HEK293 (cell line): Measurements from ENCODE around the gene SEC22A.
A peak's percentile ranks its signal among the peaks of the same experiment; 100 is the strongest.

Experiments
- CTCF ChIA-PET: fragments of 350-600 bp; formaldehyde crosslinking; extraction: SDS; loops from one replicate; lab custom pipeline; 2021; ENCODE audit warnings: antibody characterized with exemption; lab: Yijun Ruan, JAX
- POLR2A ChIA-PET: fragments of 300-600 bp; formaldehyde crosslinking; extraction: SDS; loops from one replicate; lab custom pipeline; 2020; ENCODE audit warnings: antibody characterized with exemption, inconsistent platforms; lab: Yijun Ruan, JAX
- H3K27ac ChIP-seq: fragments of 200-500 bp; sonication (Bioruptor generic); 2 replicates; pipeline ENCODE4 v1.5.1; 2014; ENCODE audit warnings: low read depth, low read length, control low read depth, inconsistent platforms; ENCODE audit errors: extremely low read depth
- H3K36me3 ChIP-seq, 2 experiments: fragments of 200-500 bp in 1 of 2; sonication (Bioruptor generic) in 1 of 2; 1 replicate in 1 of 2; 2 replicates in 1 of 2; pipeline ENCODE4 v1.5.1; 2014 to 2017; ENCODE audit warnings: inconsistent platforms in 2 of 2, low read length in 2 of 2; ENCODE audit not compliant: control insufficient read depth in 2 of 2, insufficient read depth in 1 of 2
- H3K4me1 ChIP-seq: fragments of 200-500 bp; sonication (Bioruptor generic); 2 replicates; pipeline ENCODE4 v1.5.1; 2014; ENCODE audit warnings: mild to moderate bottlenecking, low read length, inconsistent platforms; ENCODE audit not compliant: control insufficient read depth, insufficient read depth
- H3K4me3 ChIP-seq: 2 replicates; pipeline ENCODE4 v1.5.1; 2011; ENCODE audit warnings: low read depth, mild to moderate bottlenecking, control low read depth, low read length, moderate library complexity
- H3K9me3 ChIP-seq: fragments of 200-500 bp; sonication (Bioruptor generic); 2 replicates; pipeline ENCODE4 v1.5.1; 2014; ENCODE audit warnings: low read depth, low read length, inconsistent platforms; ENCODE audit not compliant: control insufficient read depth, insufficient read depth
- GLIS1 ChIP-seq: fragments of 450-650 bp; formaldehyde crosslinking; IDR thresholded peaks from 2 replicates; pipeline ENCODE4 v1.5.1; 2016; ENCODE audit warnings: missing biosample characterization, missing genetic modification characterization
- MEIS1 ChIP-seq: sonication (generic); formaldehyde crosslinking; IDR thresholded peaks from 2 replicates; pipeline ENCODE4 v1.8.1; 2022; ENCODE audit warnings: missing genetic modification reagents, mild to moderate bottlenecking, borderline replicate concordance
- SCRT2 ChIP-seq: fragments of 450-650 bp; formaldehyde crosslinking; IDR thresholded peaks from 2 replicates; pipeline ENCODE4 v1.5.1; 2016; ENCODE audit warnings: missing biosample characterization, missing genetic modification characterization
- ZBTB1 ChIP-seq: fragments of 450-650 bp; formaldehyde crosslinking; IDR thresholded peaks from 2 replicates; pipeline ENCODE4 v1.5.1; 2016; ENCODE audit warnings: missing biosample characterization, missing genetic modification characterization
- ZBTB20 ChIP-seq: fragments of 450-650 bp; formaldehyde crosslinking; IDR thresholded peaks from 2 replicates; pipeline ENCODE4 v1.5.1; 2016; ENCODE audit warnings: missing biosample characterization, missing genetic modification characterization
- ZNF114 ChIP-seq: fragments of 450-650 bp; formaldehyde crosslinking; IDR thresholded peaks from 2 replicates; pipeline ENCODE4 v1.5.0; 2017; ENCODE audit warnings: missing biosample characterization, missing genetic modification characterization
- ZNF146 ChIP-seq: fragments of 450-650 bp; formaldehyde crosslinking; IDR thresholded peaks from 2 replicates; pipeline ENCODE4 v1.5.1; 2016; ENCODE audit warnings: missing biosample characterization, missing genetic modification characterization
- ZNF157 ChIP-seq: fragments of 450-650 bp; formaldehyde crosslinking; IDR thresholded peaks from 2 replicates; pipeline ENCODE4 v1.5.1; 2016; ENCODE audit warnings: missing biosample characterization, missing genetic modification characterization
- ZNF341 ChIP-seq: fragments of 450-650 bp; formaldehyde crosslinking; IDR thresholded peaks from 2 replicates; pipeline ENCODE4; 2016; ENCODE audit warnings: low read depth, missing biosample characterization, missing genetic modification characterization
- ZXDB ChIP-seq: fragments of 450-650 bp; formaldehyde crosslinking; IDR thresholded peaks from 2 replicates; pipeline ENCODE4 v1.5.1; 2016; ENCODE audit warnings: missing biosample characterization, missing genetic modification characterization
- TF ChIP-seq, protein P1 (sequence below): fragments of 450-650 bp; formaldehyde crosslinking; IDR thresholded peaks from 2 replicates; pipeline ENCODE4 v1.5.1; 2016; ENCODE audit warnings: missing biosample characterization, missing genetic modification characterization
- TF ChIP-seq, protein P2 (sequence below): fragments of 450-650 bp; formaldehyde crosslinking; IDR thresholded peaks from 2 replicates; pipeline ENCODE4 v1.5.1; 2017; ENCODE audit warnings: missing biosample characterization, missing genetic modification characterization
- TF ChIP-seq, protein P3 (sequence below): fragments of 450-650 bp; formaldehyde crosslinking; IDR thresholded peaks from 2 replicates; pipeline ENCODE4 v1.5.1; 2016; ENCODE audit warnings: missing biosample characterization, missing genetic modification characterization
- TF ChIP-seq, protein P4 (sequence below): fragments of 450-650 bp; formaldehyde crosslinking; IDR thresholded peaks from 2 replicates; pipeline ENCODE4 v1.5.1; 2017; ENCODE audit warnings: missing biosample characterization, missing genetic modification characterization

The SEC22A gene

DNA sequence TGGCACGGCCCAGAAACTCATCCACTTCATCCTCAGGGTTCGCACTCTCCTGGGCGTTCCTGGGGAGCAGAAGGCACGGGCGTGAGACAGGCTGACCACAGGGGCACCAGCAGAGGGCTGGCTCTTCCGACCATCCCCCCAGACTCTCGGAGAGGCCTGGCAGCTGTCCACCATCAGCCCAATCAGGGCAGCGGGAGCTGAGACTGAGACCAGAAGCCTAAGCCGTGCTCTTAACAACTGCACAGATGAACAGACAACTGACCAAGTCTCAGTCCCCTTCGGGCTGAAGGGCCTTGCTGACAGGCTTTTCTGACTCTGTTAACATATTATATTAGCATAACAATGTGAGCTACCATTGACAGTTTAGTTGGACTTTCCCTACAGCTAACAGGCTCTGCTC, 118.0 kb downstream of the SEC22A start:
- no peaks in the 10 kb centered on the region for H3K4me1 ChIP-seq
- H3K4me3 ChIP-seq = no peak overlapping the region
- TF ChIP-seq ZNF341 (tag by site-specific recombination) = peak; percentile 52
- TF ChIP-seq ZNF114 (tag by site-specific recombination) = no peak
- TF ChIP-seq, protein P1, sequence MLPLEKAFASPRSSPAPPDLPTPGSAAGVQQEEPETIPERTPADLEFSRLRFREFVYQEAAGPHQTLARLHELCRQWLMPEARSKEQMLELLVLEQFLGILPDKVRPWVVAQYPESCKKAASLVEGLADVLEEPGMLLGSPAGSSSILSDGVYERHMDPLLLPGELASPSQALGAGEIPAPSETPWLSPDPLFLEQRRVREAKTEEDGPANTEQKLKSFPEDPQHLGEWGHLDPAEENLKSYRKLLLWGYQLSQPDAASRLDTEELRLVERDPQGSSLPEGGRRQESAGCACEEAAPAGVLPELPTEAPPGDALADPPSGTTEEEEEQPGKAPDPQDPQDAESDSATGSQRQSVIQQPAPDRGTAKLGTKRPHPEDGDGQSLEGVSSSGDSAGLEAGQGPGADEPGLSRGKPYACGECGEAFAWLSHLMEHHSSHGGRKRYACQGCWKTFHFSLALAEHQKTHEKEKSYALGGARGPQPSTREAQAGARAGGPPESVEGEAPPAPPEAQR (tag by site-specific recombination) = no peak
- TF ChIP-seq, all 188 proteins: peak for 1
- Histone ChIP-seq H3K36me3 (no peaks in the 10 kb centered on the region), H3K9me3 (no peaks in the 10 kb centered on the region), H3K27ac (no peak overlapping the region)
- POLR2A ChIA-PET = no interaction called here
- CTCF ChIA-PET = no interaction called here

DNA sequence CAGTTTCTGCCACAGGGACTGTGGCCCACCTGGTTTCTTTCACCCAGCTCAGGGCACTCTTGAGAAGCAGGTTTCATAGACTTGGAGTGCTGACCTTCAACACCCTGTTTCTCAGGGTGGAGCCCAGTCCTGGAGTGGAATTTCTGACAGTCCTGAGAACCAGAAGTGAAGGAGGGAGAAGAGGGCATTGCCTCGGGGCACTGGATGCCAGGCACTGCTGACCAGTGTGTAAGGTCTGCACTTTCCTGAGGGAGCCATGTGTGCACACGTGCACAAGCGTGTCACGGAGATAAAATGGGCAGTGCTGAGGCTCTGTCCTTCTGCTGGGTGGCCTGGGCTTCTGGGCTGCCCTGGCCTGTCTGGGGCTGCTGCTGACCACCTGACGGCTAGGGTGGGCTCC, 118.5 kb downstream of the SEC22A start:
- no peaks in the 10 kb centered on the region for H3K9me3 ChIP-seq
- no peaks in the 10 kb centered on the region for H3K4me1 ChIP-seq
- ChIA-PET POLR2A (no interaction called here), CTCF (interaction anchor here (1.2 kb wide), 1 partner anchor 169 kb away, joined by 4 read pairs; no protein-coding TSS in a partner anchor)
- H3K27ac ChIP-seq = no peak overlapping the region
- no peak overlapping the region for H3K4me3 ChIP-seq
- TF ChIP-seq, protein P2, sequence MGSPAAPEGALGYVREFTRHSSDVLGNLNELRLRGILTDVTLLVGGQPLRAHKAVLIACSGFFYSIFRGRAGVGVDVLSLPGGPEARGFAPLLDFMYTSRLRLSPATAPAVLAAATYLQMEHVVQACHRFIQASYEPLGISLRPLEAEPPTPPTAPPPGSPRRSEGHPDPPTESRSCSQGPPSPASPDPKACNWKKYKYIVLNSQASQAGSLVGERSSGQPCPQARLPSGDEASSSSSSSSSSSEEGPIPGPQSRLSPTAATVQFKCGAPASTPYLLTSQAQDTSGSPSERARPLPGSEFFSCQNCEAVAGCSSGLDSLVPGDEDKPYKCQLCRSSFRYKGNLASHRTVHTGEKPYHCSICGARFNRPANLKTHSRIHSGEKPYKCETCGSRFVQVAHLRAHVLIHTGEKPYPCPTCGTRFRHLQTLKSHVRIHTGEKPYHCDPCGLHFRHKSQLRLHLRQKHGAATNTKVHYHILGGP (tag by site-specific recombination) = no peak
- no peak for TF ChIP-seq SCRT2 (tag by site-specific recombination)
- no peak for TF ChIP-seq ZNF157
- TF ChIP-seq ZBTB1 (tag by site-specific recombination) = no peak
- no peaks in the 10 kb centered on the region for H3K36me3 ChIP-seq

DNA sequence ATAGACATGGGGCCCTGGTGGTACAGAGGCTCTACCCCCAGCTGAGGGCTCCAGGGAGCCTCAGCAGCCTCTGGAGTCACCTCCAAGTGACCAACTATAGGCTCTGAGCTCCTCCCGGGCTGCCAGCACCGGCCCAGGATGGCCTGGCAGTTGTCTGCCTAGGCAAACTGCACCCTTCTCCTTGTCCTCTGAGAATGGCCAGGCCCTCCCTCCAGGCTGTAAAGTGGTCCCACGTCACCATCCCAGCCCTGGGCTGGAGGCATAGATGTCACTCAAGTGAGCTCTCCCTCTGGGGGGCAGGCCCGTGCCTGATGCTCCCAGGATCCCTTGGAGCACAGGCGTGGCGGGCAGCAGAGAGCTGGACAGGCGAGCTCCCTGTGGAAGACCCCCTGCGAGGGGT, 120.1 kb downstream of the SEC22A start:
- H3K27ac ChIP-seq = no peak overlapping the region
- H3K36me3 ChIP-seq = no peaks in the 10 kb centered on the region
- H3K4me1 ChIP-seq = no peaks in the 10 kb centered on the region
- no peak overlapping the region for H3K4me3 ChIP-seq
- no peaks in the 10 kb centered on the region for H3K9me3 ChIP-seq
- no peak for TF ChIP-seq ZBTB20 (tag by site-specific recombination)
- TF ChIP-seq GLIS1 (tag by site-specific recombination) = peak; percentile 69
- ChIA-PET CTCF (interaction anchor here (0.6 to 1.8 kb wide), 3 partner anchors 39 to 931 kb away, joined by 3 to 4 read pairs (median 3); no protein-coding TSS in a partner anchor), POLR2A (no interaction called here)

DNA sequence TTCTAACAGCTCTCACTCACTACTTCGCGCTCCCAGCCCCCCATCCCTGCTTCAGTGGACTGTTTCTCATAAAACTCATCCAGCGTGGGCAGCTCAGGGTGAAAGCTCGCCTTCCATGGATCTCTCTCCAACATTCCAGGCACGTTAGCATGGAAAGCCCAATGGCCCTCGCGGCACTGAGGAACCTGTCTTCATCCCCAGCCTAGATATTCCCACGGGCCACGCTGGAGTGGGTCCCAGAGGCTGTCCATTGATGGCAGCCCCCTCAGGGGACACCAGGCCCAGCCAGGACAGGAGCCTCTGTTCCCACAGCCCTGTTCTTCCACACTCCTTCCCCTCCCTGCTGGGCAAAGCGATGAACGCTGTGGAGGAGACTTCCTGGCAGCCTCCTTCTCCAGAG, 121.1 kb downstream of the SEC22A start:
- no peak overlapping the region for H3K27ac ChIP-seq
- TF ChIP-seq MEIS1 (no peak), ZNF146 (tag by site-specific recombination) (no peak), ZNF157 (no peak), ZXDB (tag by site-specific recombination) (no peak)
- TF ChIP-seq, protein P3, sequence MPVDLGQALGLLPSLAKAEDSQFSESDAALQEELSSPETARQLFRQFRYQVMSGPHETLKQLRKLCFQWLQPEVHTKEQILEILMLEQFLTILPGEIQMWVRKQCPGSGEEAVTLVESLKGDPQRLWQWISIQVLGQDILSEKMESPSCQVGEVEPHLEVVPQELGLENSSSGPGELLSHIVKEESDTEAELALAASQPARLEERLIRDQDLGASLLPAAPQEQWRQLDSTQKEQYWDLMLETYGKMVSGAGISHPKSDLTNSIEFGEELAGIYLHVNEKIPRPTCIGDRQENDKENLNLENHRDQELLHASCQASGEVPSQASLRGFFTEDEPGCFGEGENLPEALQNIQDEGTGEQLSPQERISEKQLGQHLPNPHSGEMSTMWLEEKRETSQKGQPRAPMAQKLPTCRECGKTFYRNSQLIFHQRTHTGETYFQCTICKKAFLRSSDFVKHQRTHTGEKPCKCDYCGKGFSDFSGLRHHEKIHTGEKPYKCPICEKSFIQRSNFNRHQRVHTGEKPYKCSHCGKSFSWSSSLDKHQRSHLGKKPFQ (tag by site-specific recombination) = no peak
- TF ChIP-seq, protein P4, sequence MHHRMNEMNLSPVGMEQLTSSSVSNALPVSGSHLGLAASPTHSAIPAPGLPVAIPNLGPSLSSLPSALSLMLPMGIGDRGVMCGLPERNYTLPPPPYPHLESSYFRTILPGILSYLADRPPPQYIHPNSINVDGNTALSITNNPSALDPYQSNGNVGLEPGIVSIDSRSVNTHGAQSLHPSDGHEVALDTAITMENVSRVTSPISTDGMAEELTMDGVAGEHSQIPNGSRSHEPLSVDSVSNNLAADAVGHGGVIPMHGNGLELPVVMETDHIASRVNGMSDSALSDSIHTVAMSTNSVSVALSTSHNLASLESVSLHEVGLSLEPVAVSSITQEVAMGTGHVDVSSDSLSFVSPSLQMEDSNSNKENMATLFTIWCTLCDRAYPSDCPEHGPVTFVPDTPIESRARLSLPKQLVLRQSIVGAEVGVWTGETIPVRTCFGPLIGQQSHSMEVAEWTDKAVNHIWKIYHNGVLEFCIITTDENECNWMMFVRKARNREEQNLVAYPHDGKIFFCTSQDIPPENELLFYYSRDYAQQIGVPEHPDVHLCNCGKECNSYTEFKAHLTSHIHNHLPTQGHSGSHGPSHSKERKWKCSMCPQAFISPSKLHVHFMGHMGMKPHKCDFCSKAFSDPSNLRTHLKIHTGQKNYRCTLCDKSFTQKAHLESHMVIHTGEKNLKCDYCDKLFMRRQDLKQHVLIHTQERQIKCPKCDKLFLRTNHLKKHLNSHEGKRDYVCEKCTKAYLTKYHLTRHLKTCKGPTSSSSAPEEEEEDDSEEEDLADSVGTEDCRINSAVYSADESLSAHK (tag by site-specific recombination) = no peak
- H3K4me1 ChIP-seq = no peaks in the 10 kb centered on the region
- H3K4me3 ChIP-seq = no peak overlapping the region
- ChIA-PET POLR2A (no interaction called here), CTCF (interaction anchor here (0.9 to 1.8 kb wide), 3 partner anchors 10 to 38 kb away, joined by 3 to 4 read pairs (median 4); no protein-coding TSS in a partner anchor)
- H3K9me3 ChIP-seq = no peaks in the 10 kb centered on the region
- H3K36me3 ChIP-seq = no peaks in the 10 kb centered on the region
